GM18873 (cell line): ENCODE data around the gene SLIT3.

Source experiments
- ATAC-seq: cut with Tn5 transposase; IDR thresholded peaks from one replicate; pipeline ENCODE4 v1.9.1; 2021; ENCODE audit warnings: mild to moderate bottlenecking, moderate library complexity, moderate number of reproducible peaks; ENCODE audit not compliant: unreplicated experiment, low FRiP score

Gene SLIT3

DNA sequence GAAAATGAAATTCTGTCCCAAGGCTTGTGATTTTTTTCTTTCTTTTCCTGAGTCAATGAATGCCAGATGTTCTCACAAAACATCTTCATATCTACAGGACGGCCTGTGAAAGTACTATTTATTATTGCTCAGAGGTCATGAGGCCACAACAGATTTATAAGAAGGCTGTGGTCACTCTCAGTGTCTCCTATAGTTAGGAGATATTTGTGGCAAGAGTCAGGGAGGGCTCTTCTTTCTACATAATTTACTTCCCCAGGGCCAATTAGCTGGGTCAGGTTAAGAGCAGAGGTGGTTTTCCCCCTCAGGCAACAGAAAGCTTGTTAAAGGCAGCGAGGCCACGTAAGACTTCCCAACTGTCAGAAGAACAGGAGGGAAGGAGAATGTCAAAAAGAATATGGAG, 248.7 kb downstream of the SLIT3 start:
- no peak for ATAC-seq

DNA sequence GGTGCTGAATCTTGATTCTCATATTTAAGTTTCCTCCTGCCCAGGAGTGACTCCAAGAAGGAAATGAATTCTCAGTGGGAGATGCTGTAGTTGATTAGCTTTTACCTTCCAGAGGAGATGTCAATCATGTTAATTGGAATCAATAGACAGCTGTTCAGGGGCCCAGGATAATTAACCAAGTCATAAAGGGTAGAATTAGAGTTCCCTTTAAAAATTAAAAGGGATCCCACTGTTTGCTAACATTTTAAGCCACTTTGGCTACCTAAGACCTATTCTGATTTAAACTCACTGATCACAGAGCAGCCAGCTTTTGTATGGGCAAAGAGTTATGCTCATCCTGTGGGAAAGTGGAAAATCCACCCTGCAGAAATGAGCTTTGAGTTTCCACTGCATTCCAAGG, 249.6 kb downstream of the SLIT3 start:
- ATAC-seq, result no peak

DNA sequence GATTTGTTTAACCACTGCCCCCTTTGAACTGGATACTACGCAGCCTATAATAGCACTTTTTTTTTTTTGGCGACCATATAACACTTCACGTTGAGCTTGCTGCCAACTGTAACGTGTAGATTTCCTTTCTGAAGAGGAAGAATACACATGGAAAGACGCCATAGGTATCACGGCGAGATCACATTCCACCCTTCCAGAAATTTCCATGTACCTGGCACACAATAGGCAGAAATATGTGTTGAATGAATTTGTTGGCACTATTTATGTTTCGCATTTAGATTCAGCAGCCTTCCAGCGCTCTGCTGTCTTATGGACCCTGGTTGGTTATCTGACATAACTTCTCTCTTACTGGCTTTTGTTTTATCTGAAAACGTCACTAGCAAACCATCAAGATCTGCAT, 250.3 kb downstream of the SLIT3 start:
- ATAC-seq, result no peak

DNA sequence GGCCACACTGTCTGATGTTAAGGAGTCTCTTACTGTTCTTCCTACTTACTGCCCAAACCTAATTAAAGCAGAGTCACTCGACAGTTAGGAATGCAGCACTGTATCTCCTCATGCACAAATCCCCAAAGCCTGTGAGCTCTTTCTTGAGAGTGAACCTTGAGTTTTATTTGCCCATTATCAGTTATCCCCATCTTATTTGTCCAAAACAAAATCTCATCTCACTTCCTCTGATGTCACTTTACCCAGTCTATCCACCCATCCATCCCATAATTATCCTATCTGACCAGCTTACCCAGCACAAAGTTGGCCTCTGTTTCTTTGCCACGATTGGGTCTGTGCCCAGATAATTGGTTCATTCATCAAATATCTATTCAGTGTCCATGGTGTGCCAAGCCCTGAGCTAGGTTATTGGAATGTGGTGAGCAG, 250.8 kb downstream of the SLIT3 start:
- ATAC-seq, result no peak

DNA sequence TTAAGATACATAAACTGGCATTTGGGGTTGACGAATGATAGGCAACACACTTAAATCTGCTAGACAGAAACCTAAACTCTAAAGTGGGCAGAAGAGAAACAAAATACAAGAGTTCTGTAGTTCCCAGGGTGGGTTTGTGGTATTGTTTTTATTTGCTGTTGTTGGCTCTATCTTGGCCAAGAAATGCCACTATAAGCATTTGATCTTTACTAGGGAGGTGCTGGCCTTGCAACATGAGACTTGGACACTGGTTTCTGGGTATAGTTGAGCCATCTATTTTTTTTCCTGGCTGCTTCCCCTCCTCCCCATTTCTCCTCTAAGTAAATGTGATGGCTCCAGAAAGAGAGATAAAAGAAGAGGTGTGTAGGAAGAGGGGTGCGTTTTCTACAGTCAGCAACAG, 251.2 kb downstream of the SLIT3 start:
- no peak for ATAC-seq

DNA sequence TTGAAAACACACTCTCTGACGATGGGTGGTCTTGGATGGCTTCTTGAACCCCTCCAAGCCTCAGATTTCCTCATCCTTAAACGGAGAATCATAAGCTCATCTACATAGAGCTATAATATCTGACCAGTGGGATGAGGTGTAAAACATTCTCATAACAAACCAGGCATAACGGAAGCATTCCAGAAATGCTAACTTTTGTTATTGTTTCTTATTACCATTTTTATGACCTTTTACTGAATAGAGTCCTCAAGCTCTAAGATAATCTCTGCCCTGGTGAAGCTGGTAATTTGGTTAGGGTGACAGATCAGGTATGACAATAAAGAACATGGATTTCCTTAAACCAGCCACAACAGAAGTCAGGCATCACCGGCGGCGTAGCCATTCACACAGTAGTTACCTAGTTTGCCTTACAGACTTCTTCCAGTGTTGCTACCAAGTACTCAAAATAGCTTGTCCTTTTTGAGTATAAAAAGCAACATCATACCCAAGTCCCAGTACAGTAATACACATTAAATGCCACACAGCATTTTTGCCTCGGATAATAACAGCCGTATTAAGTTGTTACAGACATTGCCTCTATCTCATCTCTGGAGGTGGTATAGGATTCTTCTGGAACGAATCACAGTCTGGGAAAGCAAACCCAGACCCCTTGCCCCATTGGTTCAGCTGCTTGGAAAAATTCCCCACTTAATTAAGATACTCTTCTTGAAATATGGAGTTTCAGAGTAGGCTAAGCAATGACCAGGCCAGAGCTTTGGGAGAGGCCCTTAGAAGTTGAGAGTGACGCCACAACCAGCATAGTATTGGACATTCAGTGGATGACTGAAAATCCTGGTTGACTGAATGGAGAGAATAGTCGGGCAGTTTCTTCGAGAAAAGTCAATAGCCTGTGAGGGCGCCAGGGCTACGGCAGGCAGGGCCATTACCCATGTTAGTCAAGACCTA, 252.5 kb downstream of the SLIT3 start:
- no peak for ATAC-seq

DNA sequence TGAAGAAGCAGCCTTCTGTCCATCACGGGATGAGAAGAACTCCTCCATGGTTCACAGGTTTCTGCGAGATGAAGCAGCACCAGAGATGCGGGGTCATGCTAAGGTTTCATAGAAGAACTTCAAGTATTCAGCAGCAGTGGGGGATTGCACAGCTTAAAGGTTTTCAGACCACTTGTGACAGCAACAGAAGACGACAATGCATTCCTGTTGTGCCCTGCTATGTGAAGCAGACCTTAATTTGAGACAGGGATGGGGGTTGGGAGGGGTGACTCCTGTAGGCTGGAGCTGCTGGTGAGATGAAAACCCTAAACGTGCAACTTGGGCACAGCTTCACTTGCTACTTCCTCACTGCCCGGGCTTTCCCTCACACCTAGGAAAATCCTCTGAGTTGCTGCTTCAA, 256.0 kb downstream of the SLIT3 start:
- no peak for ATAC-seq

DNA sequence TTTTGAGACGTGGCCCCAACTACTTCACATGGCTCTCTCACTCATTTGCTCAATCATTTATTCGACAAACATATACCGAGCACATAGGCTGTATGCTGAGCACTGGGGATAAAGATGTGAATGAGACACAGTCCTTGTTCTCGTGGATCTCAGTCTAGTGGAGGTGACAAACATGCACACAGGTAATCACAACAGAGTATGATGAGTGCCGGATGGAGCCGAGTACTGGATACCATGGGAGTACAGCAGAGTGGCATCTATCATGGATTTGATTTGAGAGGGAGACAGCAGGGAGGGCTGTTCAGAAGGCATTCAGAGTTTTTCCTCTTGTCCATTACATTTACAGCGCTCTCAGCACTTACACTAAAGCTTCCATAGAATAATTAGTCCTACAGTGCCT, 259.8 kb downstream of the SLIT3 start:
- ATAC-seq, result no peak

DNA sequence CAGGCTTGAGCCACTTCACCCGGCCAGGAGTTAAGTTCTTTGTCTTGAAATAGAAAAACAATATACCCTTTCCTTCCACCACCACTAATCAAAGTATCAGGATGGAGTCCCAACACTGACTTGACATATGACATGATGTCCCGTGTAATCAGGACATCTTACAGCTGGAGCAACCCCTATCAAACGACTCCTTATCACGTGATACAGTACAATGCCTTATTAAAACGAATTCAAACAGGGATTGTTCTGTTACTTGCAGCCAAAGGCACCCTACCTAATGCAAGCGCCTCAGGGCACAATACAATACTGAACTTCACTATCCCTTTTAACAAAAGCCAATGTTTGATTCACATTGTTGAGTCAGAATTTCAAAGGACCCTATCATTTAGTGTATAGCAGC, 261.3 kb downstream of the SLIT3 start:
- no peak for ATAC-seq

DNA sequence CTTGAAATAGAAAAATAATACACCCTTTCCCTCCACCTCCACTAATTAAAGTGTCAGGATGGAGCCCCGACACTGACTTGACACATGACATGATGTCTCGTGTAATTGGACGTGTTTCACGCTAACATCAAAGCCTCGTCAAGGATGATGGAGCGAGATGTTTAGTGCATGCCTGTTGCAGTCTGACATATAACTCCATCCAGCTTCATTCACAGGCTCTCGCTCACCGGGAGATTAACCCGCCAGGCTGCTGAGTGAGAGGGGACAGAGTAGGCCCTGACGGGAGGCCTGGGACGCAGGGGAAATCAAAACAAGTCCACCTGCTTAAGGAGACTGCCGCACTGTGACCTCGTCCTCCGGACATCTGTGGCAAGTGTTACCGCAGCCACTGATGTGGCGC, 263.5 kb downstream of the SLIT3 start:
- ATAC-seq, result no peak

DNA sequence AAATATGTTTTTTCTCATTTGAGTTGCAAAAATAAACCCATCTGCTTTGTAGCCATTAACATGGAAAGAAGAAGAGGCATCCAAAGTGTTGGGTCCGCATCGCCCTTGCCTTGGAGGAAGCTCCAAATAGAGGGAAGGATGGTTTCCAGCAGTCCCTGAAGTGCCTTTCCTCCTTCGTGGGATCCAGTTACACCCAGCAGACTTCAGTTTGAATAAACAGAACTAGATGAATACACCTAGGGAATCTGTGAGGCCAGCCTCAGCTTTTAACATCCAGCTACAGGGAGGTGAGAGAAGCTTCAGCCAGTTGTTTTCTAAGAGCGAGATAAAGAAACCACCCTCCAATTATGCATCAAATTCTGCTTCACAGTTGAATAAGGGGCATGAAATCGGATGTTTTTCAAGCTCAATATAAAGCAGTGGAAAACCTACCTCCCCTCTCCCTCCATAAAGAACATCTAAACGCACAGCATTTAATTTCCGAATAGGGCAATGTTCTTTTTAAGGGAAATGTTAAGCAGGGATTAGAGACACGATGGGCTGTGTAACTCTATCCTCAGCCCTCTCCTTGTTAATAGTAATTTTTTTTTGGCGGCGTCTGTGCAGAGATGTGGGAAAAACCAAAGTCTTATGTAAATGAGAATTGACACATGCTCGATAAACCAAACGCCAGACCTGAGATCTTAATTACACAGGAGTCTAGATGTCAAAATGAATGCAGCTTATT, 264.7 kb downstream of the SLIT3 start:
- ATAC-seq, result no peak

DNA sequence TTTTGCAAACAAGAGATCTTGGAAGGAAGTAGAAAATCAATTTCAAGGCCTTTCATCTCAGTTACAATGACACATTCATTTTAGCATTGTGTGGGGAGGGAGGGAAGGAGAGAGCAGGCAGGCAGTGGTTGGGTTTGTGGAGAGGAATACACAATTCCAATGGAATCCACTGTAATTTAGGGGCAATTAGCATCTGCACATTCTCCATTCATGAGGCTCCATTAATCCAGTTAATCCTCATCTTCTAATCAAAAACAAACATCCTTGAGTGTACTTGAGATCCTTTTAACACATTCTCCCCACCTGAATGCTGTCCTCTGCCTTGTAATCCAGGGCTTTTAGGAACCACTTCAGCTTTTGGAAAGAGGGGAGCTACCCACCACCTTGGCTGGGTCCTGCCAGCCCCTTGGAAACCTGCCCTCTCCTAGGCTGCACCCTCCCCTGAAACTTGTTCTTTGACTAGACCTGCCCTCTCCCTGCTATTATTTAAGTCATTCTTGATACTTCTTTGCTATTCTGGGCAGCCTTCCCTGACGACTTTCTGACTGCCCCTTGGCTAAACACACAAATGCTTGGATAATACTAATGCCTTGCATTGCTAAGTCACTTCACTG, 271.2 kb downstream of the SLIT3 start:
- ATAC-seq, result no peak

DNA sequence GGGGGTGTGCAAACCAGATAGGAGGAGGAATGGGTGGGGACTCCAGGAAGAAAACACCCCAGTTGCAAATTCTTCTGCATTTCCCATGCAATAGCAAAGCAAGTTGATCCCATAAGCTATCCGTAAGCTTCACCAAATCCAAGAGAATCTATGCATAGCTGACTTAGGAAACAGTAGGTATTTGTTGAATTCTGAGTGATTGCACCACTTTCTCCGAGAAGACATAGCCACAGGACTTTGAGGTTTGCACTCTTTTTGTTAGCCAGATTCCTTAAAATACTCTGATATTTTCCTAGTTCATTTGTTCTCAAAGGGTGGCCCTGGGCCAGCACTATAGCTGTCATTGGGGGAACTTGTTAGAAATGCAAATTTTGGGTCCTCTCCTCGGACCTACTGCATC, 271.9 kb downstream of the SLIT3 start:
- no peak for ATAC-seq

DNA sequence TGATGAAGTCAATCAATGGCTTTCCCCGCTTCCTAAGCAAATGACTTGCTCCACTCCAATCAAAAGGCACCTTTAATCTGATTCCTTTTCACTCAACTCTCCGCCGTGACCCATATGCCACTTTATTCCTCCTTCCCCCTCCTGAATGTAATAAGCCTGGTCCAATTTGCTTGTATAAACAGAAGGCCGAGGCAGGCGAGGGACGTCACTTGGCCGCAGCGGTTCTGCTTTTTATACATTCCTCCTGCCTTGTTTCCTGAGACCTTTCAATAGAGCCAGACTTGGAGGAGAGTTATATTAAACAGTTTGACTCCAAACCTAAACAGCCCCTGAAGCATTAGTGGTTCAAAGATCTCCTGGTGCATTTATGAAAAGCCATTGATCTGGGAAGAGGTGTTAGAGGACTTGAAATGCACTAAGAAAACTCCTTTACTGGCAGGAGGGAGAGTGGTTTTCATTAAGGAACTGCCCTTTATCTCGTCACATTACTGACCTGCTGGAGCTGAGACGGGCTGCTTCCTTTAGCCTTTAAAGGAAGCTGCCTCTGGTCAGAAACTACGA, 273.4 kb downstream of the SLIT3 start:
- ATAC-seq, result no peak

DNA sequence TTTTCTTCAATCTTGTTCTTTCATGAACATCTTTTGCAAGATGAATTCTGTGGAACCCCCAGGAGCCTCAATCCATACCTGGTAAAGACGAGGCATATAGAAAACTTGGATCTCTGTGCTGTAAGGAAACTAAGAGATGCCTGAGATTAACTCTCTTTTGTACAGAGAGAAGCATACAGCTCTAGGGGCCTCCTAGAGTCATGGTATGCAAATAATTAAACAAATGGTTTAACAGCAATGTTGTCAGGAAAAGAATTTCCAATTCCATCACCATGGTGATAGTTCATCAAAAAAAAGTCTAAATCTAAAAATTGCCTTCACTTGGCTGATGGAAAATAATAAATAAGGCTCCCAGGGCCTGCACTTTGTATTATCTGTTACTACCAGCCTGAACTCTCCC, 275.4 kb downstream of the SLIT3 start:
- no peak for ATAC-seq

DNA sequence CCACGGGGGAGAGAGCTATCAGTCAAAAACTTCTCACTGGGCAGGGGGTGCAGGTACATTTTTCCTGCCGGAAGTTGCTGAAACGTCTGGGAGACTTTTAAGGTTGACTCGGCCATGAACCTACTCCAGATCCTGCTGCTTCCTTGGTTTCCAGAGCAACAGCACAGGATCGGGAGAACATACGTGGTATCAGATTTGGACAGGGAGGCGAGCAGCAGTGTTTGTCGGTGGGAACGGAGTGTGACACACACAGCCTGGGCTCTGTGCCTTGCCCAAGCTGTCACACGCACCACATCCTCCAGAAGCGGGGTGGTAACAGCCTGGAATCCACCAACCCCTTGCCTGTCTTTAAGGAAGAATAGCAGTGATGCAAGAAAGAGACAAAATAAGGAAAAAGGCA, 276.5 kb downstream of the SLIT3 start:
- no peak for ATAC-seq

DNA sequence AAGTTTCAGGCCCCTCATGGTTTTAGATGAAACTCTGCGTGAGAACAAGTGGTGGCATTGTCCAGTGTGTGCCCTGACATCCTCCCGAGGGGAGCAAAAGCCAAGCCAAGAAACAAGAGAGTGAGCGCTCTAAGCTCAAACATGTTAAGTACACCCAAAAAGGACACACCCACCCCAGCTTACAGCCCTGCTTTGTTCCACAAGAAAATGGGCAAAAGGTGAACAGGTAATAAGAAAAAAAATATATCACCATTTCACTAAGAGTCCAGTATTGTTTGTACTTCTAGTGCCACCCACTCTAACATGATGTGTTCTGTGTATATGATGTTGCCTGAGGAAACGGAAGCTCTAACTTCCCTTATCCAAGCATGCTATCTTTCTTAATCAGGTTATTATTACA, 278.2 kb downstream of the SLIT3 start:
- no peak for ATAC-seq

DNA sequence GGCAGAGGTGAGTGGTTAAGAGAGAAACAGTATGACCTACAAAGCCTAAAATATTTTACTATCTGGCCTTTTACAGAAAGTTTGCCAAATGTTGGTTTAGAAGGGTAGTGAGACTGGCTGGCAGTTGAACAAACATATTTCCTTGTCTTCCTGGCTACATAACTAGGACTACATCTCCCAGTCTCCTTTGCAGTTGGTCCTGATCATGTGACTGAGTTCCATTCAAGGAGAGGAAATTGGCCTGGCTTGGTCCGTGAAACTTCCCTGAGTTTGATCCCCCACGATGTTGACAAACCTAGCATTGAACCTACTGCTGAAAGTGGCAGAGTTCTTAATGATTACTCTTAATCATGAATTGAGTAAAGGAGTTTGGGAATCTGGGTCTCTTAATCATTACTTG, 280.8 kb downstream of the SLIT3 start:
- no peak for ATAC-seq

DNA sequence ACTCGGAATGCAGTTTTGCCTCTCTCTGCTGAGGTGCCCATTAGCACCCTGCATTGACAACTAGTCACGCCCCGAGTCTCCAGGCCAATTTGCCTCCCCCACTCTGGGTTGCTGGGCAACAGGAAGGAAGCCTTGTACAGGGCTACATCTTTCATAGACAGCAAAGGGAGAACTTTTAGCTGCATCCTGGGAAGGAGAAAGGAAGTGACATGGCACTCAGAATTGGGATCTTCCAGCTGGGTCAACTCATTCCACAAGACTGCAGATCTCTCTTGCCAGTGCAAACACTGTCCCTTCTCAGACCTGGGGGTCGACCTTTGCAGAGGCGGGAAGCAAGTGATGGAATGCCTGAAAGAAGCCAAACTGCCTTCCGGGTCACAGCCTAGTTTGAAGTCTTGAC, 282.0 kb downstream of the SLIT3 start:
- ATAC-seq, result no peak

DNA sequence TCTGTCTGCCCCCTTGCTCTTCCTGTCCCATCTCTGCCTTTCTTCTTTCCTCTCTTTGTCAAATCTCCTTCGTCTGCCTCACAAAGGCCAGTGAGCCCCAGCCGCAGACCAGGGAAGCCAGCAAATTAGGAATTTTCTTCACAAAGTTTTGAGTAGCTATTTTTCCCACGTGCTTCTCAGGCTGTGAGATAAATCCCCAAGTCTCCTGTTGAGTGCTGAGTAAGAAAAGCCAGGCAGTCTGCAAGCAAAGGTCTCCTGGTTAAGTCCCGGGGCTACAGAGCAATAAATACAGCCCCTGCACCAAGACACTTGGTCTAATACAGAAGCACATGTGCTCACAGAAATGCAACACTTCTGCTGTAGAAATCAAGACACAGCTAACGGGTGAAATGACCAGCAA, 284.9 kb downstream of the SLIT3 start:
- no peak for ATAC-seq

DNA sequence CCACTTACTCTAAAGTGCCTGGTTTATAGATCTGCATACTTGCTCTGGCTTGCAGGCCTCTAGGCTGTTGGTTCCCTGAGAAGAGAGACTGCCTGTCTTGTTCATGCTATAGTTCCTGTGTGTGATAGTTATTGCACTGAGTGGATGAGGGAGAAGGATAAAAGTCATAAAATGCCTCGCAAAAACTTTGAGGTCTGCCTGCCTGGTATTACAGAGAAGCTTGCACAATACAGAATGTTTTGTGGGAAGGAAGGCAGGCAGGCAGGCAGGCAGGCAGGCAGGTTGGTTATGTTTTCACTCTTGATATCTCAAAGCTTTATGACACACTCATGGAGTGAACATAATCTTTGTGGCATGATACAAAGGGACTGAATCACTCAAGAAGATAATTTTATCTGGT, 287.1 kb downstream of the SLIT3 start:
- no peak for ATAC-seq
